ENCODE measurements around the gene SLC25A44.

Gene SLC25A44

DNA sequence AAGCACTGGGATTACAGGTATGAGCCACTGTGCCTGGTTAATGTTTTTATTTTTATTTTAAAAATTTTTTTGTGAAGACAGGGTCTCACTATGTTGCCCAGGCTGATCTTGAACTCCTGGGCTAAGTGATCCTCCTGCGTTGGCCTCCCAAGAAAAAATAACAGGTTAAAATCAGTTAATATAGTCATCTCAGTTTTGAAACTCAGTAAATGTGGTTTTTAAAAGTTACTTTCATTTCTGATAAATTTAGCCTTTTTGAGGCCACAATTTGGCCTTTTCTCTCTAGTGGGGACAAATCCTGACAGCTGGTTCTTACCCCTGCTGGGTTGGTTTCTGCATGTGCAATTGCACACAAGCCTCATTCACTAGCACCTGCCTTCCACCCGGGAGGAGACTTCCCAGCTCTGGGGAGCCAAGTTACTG lies 32.2 kb downstream of the SLC25A44 start:
- ATAC-seq: no peak
- TF ChIP-seq ZFP30 (CRISPR knock-in tag; IDR thresholded peaks at IDR 0.05) (no peak), ZC3H10 (CRISPR knock-in tag; IDR thresholded peaks at IDR 0.05) (no peak), CSDC2 (CRISPR knock-in tag; IDR thresholded peaks at IDR 0.05) (no peak), ESRRG (CRISPR knock-in tag; IDR thresholded peaks at IDR 0.05) (no peak), BACH2 (CRISPR knock-in tag; IDR thresholded peaks at IDR 0.05; ENCODE audit: borderline replicate concordance) (no peak), TOX (CRISPR knock-in tag; IDR thresholded peaks at IDR 0.05; ENCODE audit: borderline replicate concordance) (no peak), ARNTL (CRISPR knock-in tag; IDR thresholded peaks at IDR 0.05; ENCODE audit: borderline replicate concordance, low read depth) (no peak), ZNF8 (CRISPR knock-in tag; IDR thresholded peaks at IDR 0.05) (no peak), CSRNP3 (CRISPR knock-in tag; IDR thresholded peaks at IDR 0.05) (no peak), ZNF565 (CRISPR knock-in tag; conservative IDR thresholded peaks at IDR 0.05; ENCODE audit: low read depth) (no peak), ZFP3 (CRISPR knock-in tag; IDR thresholded peaks at IDR 0.05) (no peak), ISL1 (CRISPR knock-in tag; IDR thresholded peaks at IDR 0.05) (no peak)
- TF ChIP-seq, protein P1, sequence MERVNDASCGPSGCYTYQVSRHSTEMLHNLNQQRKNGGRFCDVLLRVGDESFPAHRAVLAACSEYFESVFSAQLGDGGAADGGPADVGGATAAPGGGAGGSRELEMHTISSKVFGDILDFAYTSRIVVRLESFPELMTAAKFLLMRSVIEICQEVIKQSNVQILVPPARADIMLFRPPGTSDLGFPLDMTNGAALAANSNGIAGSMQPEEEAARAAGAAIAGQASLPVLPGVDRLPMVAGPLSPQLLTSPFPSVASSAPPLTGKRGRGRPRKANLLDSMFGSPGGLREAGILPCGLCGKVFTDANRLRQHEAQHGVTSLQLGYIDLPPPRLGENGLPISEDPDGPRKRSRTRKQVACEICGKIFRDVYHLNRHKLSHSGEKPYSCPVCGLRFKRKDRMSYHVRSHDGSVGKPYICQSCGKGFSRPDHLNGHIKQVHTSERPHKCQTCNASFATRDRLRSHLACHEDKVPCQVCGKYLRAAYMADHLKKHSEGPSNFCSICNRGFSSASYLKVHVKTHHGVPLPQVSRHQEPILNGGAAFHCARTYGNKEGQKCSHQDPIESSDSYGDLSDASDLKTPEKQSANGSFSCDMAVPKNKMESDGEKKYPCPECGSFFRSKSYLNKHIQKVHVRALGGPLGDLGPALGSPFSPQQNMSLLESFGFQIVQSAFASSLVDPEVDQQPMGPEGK (CRISPR knock-in tag; IDR thresholded peaks at IDR 0.05; ENCODE audit: borderline replicate concordance): no peak
- TF ChIP-seq, protein P2, sequence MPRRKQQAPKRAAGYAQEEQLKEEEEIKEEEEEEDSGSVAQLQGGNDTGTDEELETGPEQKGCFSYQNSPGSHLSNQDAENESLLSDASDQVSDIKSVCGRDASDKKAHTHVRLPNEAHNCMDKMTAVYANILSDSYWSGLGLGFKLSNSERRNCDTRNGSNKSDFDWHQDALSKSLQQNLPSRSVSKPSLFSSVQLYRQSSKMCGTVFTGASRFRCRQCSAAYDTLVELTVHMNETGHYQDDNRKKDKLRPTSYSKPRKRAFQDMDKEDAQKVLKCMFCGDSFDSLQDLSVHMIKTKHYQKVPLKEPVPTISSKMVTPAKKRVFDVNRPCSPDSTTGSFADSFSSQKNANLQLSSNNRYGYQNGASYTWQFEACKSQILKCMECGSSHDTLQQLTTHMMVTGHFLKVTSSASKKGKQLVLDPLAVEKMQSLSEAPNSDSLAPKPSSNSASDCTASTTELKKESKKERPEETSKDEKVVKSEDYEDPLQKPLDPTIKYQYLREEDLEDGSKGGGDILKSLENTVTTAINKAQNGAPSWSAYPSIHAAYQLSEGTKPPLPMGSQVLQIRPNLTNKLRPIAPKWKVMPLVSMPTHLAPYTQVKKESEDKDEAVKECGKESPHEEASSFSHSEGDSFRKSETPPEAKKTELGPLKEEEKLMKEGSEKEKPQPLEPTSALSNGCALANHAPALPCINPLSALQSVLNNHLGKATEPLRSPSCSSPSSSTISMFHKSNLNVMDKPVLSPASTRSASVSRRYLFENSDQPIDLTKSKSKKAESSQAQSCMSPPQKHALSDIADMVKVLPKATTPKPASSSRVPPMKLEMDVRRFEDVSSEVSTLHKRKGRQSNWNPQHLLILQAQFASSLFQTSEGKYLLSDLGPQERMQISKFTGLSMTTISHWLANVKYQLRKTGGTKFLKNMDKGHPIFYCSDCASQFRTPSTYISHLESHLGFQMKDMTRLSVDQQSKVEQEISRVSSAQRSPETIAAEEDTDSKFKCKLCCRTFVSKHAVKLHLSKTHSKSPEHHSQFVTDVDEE (CRISPR knock-in tag; IDR thresholded peaks at IDR 0.05): no peak

GRCh38 chr1:156226782-156227181 lies 32.9 kb downstream of the SLC25A44 start:
- no peak for ATAC-seq
- TF ChIP-seq RARB (CRISPR knock-in tag; IDR thresholded peaks at IDR 0.05) (no peak), OSR1 (CRISPR knock-in tag; IDR thresholded peaks at IDR 0.05) (no peak), GLIS3 (CRISPR knock-in tag; IDR thresholded peaks at IDR 0.05) (no peak)
- TF ChIP-seq, protein P2 (CRISPR knock-in tag; IDR thresholded peaks at IDR 0.05): no peak

GRCh38 chr1:156228501-156228900 lies 34.6 kb downstream of the SLC25A44 start:
- ATAC-seq: no peak

More at GRCh38 chr1:156228501-156228900, 34.6 kb downstream of the SLC25A44 start:
- TF ChIP-seq ZFP30 (CRISPR knock-in tag; IDR thresholded peaks at IDR 0.05) (no peak), GLIS3 (CRISPR knock-in tag; IDR thresholded peaks at IDR 0.05) (no peak), SNAI2 (CRISPR knock-in tag; IDR thresholded peaks at IDR 0.05) (no peak), TOX (CRISPR knock-in tag; IDR thresholded peaks at IDR 0.05; ENCODE audit: borderline replicate concordance) (no peak), PPARA (CRISPR knock-in tag; IDR thresholded peaks at IDR 0.05; ENCODE audit: borderline replicate concordance) (no peak), OSR1 (CRISPR knock-in tag; IDR thresholded peaks at IDR 0.05) (no peak), BACH2 (CRISPR knock-in tag; IDR thresholded peaks at IDR 0.05; ENCODE audit: borderline replicate concordance) (no peak), ZFP3 (CRISPR knock-in tag; IDR thresholded peaks at IDR 0.05) (no peak), TCF4 (CRISPR knock-in tag; IDR thresholded peaks at IDR 0.05; ENCODE audit: borderline replicate concordance) (no peak), ZNF565 (CRISPR knock-in tag; conservative IDR thresholded peaks at IDR 0.05; ENCODE audit: low read depth) (no peak), ZNF70 (CRISPR knock-in tag; IDR thresholded peaks at IDR 0.05) (no peak), ZNF8 (CRISPR knock-in tag; IDR thresholded peaks at IDR 0.05) (no peak)
- TF ChIP-seq, protein P3, sequence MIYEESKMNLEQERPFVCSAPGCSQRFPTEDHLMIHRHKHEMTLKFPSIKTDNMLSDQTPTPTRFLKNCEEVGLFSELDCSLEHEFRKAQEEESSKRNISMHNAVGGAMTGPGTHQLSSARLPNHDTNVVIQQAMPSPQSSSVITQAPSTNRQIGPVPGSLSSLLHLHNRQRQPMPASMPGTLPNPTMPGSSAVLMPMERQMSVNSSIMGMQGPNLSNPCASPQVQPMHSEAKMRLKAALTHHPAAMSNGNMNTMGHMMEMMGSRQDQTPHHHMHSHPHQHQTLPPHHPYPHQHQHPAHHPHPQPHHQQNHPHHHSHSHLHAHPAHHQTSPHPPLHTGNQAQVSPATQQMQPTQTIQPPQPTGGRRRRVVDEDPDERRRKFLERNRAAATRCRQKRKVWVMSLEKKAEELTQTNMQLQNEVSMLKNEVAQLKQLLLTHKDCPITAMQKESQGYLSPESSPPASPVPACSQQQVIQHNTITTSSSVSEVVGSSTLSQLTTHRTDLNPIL (CRISPR knock-in tag; IDR thresholded peaks at IDR 0.05; ENCODE audit: low read depth): no peak
